Effector memory CD4-positive, alpha-beta T cell (primary cell): ENCODE data around the gene KAZALD1.

Experiments
- DNase-seq, 3 donors: peaks; one replicate each; pipeline ENCODE4 v3.0.0-alpha.2; 2020
- H3K27ac ChIP-seq: 2 replicates; pipeline ENCODE4 v1.7.0; 2013; ENCODE audit warnings: mild to moderate bottlenecking, low read length, moderate library complexity; ENCODE audit not compliant: insufficient read depth, poor library complexity, severe bottlenecking
- H3K27me3 ChIP-seq: replicated peaks from 2 replicates; pipeline ENCODE4 v1.7.0; 2013; ENCODE audit warnings: mild to moderate bottlenecking, low read length; ENCODE audit not compliant: insufficient read depth, control insufficient read depth, poor library complexity, severe bottlenecking
- H3K36me3 ChIP-seq: 2 replicates; pipeline ENCODE4 v1.7.0; 2013; ENCODE audit warnings: mild to moderate bottlenecking, low read length, moderate library complexity; ENCODE audit not compliant: control insufficient read depth, insufficient read depth
- H3K4me1 ChIP-seq: 2 replicates; pipeline ENCODE4 v1.7.0; 2013; ENCODE audit warnings: low read length, mild to moderate bottlenecking; ENCODE audit not compliant: control insufficient read depth, insufficient read depth, poor library complexity, severe bottlenecking
- H3K4me3 ChIP-seq: 2 replicates; pipeline ENCODE4 v1.7.0; 2013; ENCODE audit warnings: low read length, low read depth, mild to moderate bottlenecking; ENCODE audit not compliant: insufficient read depth, poor library complexity, severe bottlenecking
- H3K9me3 ChIP-seq: 2 replicates; pipeline ENCODE4 v1.7.0; 2013; ENCODE audit warnings: mild to moderate bottlenecking, low read length, moderate library complexity; ENCODE audit not compliant: control insufficient read depth

KAZALD1 gene

GRCh38 chr10:101035916-101036702 lies 25.7 kb upstream of the KAZALD1 start:
- Histone ChIP-seq H3K36me3 (peaks cover 52% of the 10 kb centered on the region), H3K4me3 (no peak overlapping the region)

GRCh38 chr10:101036726-101037125 lies 25.1 kb upstream of the KAZALD1 start:
- Histone ChIP-seq H3K4me3 (no peak overlapping the region), H3K9me3 (no peaks in the 10 kb centered on the region), H3K27ac (no peak overlapping the region), H3K36me3 (peaks cover 52% of the 10 kb centered on the region), H3K4me1 (peaks cover 11% of the 10 kb centered on the region), H3K27me3 (no peaks in the 10 kb centered on the region)
- DNase-seq: no peak

More at GRCh38 chr10:101035916-101036702, 25.7 kb upstream of the KAZALD1 start:
- DNase-seq: no peak
- H3K9me3 ChIP-seq: no peaks in the 10 kb centered on the region
- no peaks in the 10 kb centered on the region for H3K27me3 ChIP-seq
- peaks cover 11% of the 10 kb centered on the region for H3K4me1 ChIP-seq
- H3K27ac ChIP-seq: no peak overlapping the region

GRCh38 chr10:101038484-101038883 lies 23.3 kb upstream of the KAZALD1 start:
- no peaks in the 10 kb centered on the region for H3K27me3 ChIP-seq
- H3K9me3 ChIP-seq: no peaks in the 10 kb centered on the region
- no peak overlapping the region for H3K4me3 ChIP-seq
- DNase-seq: no peak
- no peak overlapping the region for H3K27ac ChIP-seq
- peaks cover 52% of the 10 kb centered on the region for H3K36me3 ChIP-seq
- H3K4me1 ChIP-seq: peaks cover 11% of the 10 kb centered on the region

GRCh38 chr10:101040061-101040460 lies 21.7 kb upstream of the KAZALD1 start:
- Histone ChIP-seq H3K4me1 (peaks cover 11% of the 10 kb centered on the region), H3K36me3 (peaks cover 46% of the 10 kb centered on the region), H3K27me3 (no peaks in the 10 kb centered on the region), H3K4me3 (no peak overlapping the region), H3K27ac (no peak overlapping the region), H3K9me3 (no peaks in the 10 kb centered on the region)
- DNase-seq: no peak

- Histone ChIP-seq H3K27ac (no peak overlapping the region), H3K36me3 (peaks cover 38% of the 10 kb centered on the region), H3K4me3 (no peak overlapping the region), H3K27me3 (no peaks in the 10 kb centered on the region), H3K9me3 (no peaks in the 10 kb centered on the region), H3K4me1 (peaks cover 11% of the 10 kb centered on the region)
- no peak for DNase-seq
These were observed 20.9 kb upstream of the KAZALD1 start for GRCh38 chr10:101040851-101041250.

GRCh38 chr10:101041252-101041761 lies 20.5 kb upstream of the KAZALD1 start:
- H3K27me3 ChIP-seq: no peaks in the 10 kb centered on the region
- no peaks in the 10 kb centered on the region for H3K9me3 ChIP-seq
- peaks cover 33% of the 10 kb centered on the region for H3K36me3 ChIP-seq
- DNase-seq: peak; percentile 52 to 60 (median 55)
- no peak overlapping the region for H3K4me3 ChIP-seq
- peaks cover 11% of the 10 kb centered on the region for H3K4me1 ChIP-seq
- no peak overlapping the region for H3K27ac ChIP-seq

- H3K27me3 ChIP-seq: peaks cover under 1% of the 10 kb centered on the region
- DNase-seq: no peak
- no peaks in the 10 kb centered on the region for H3K9me3 ChIP-seq
- peaks cover 11% of the 10 kb centered on the region for H3K4me1 ChIP-seq
- peaks cover 25% of the 10 kb centered on the region for H3K36me3 ChIP-seq
- H3K4me3 ChIP-seq: peak overlapping the region; percentile 78
- H3K27ac ChIP-seq: peak overlapping the region; percentile 63
These were observed 19.7 kb upstream of the KAZALD1 start for GRCh38 chr10:101042118-101042517.

- H3K4me1 ChIP-seq: peaks cover 11% of the 10 kb centered on the region
- H3K27me3 ChIP-seq: peaks cover 5% of the 10 kb centered on the region
- H3K36me3 ChIP-seq: peaks cover 18% of the 10 kb centered on the region
- peak; percentile 62 to 76 (median 66) for DNase-seq
- peak overlapping the region; percentile 63 for H3K27ac ChIP-seq
- H3K9me3 ChIP-seq: no peaks in the 10 kb centered on the region
- H3K4me3 ChIP-seq: peak overlapping the region; percentile 78
These were observed 19.0 kb upstream of the KAZALD1 start for GRCh38 chr10:101042667-101043362.

- H3K27ac ChIP-seq: peak overlapping the region; percentile 63
- DNase-seq: no peak
- peaks cover 10% of the 10 kb centered on the region for H3K27me3 ChIP-seq
- H3K4me3 ChIP-seq: peak overlapping the region; percentile 78
- peaks cover 11% of the 10 kb centered on the region for H3K4me1 ChIP-seq
- H3K9me3 ChIP-seq: no peaks in the 10 kb centered on the region
- H3K36me3 ChIP-seq: peaks cover 13% of the 10 kb centered on the region
These were observed 18.5 kb upstream of the KAZALD1 start for GRCh38 chr10:101043363-101043707.

- no peak for DNase-seq
- Histone ChIP-seq H3K4me1 (peaks cover 11% of the 10 kb centered on the region), H3K27me3 (peaks cover 18% of the 10 kb centered on the region), H3K27ac (no peak overlapping the region), H3K4me3 (no peak overlapping the region), H3K36me3 (peaks cover 6% of the 10 kb centered on the region), H3K9me3 (no peaks in the 10 kb centered on the region)
These were observed 17.7 kb upstream of the KAZALD1 start for GRCh38 chr10:101044117-101044516.
